HEK293 (cell line): ENCODE data around the gene HSD17B13.

Experiments
- CTCF ChIP-seq: fragments of 450-650 bp; formaldehyde crosslinking; IDR thresholded peaks from 2 replicates; pipeline ENCODE4 v1.5.1; 2016; ENCODE audit warnings: missing biosample characterization, missing genetic modification characterization
- ELK4 ChIP-seq: IDR thresholded peaks from 2 replicates; pipeline ENCODE4 v1.6.1; 2011; ENCODE audit warnings: mild to moderate bottlenecking, low read depth, low read length, borderline replicate concordance
- REST ChIP-seq: fragments of 450-650 bp; formaldehyde crosslinking; IDR thresholded peaks from 2 replicates; pipeline ENCODE4 v1.5.1; 2016; ENCODE audit warnings: missing biosample characterization, missing genetic modification characterization
- SETDB1 ChIP-seq: IDR thresholded peaks from one replicate; pipeline ENCODE4 v1.6.1; 2017; ENCODE audit warnings: mild to moderate bottlenecking, low read length, moderate library complexity, mixed read lengths; ENCODE audit not compliant: insufficient read length
- YY2 ChIP-seq: fragments of 450-650 bp; formaldehyde crosslinking; IDR thresholded peaks from 2 replicates; pipeline ENCODE4 v1.5.1; 2016; ENCODE audit warnings: missing biosample characterization, missing genetic modification characterization
- ZIC2 ChIP-seq: fragments of 450-650 bp; formaldehyde crosslinking; IDR thresholded peaks from 2 replicates; pipeline ENCODE4 v1.5.1; 2016; ENCODE audit warnings: missing biosample characterization, missing genetic modification characterization
- ZNF10 ChIP-seq: fragments of 450-650 bp; formaldehyde crosslinking; IDR thresholded peaks from 2 replicates; pipeline ENCODE4 v1.5.1; 2017; ENCODE audit warnings: missing biosample characterization, missing genetic modification characterization
- ZNF174 ChIP-seq: fragments of 450-650 bp; formaldehyde crosslinking; IDR thresholded peaks from 2 replicates; pipeline ENCODE4 v1.5.0; 2017; ENCODE audit warnings: missing biosample characterization, mild to moderate bottlenecking, missing genetic modification characterization
- ZNF292 ChIP-seq: fragments of 450-650 bp; formaldehyde crosslinking; IDR thresholded peaks from 2 replicates; pipeline ENCODE4 v1.5.1; 2016; ENCODE audit warnings: low read depth, missing biosample characterization, missing genetic modification characterization, borderline replicate concordance
- ZNF416 ChIP-seq: fragments of 450-650 bp; formaldehyde crosslinking; IDR thresholded peaks from 2 replicates; pipeline ENCODE4 v1.5.1; 2016; ENCODE audit warnings: missing biosample characterization, missing genetic modification characterization
- ZNF426 ChIP-seq: fragments of 450-650 bp; formaldehyde crosslinking; IDR thresholded peaks from 2 replicates; pipeline ENCODE4 v1.5.1; 2017; ENCODE audit warnings: missing biosample characterization, missing genetic modification characterization, mild to moderate bottlenecking, inconsistent platforms, moderate library complexity
- ZNF626 ChIP-seq: fragments of 450-650 bp; sonication (Bioruptor Pico); formaldehyde crosslinking; IDR thresholded peaks from 2 replicates; pipeline ENCODE4 v1.5.1; 2018; ENCODE audit warnings: missing biosample characterization, missing genetic modification characterization, inconsistent platforms
- ZNF76 ChIP-seq: fragments of 450-650 bp; formaldehyde crosslinking; IDR thresholded peaks from 2 replicates; pipeline ENCODE4; 2016; ENCODE audit warnings: low read depth, missing biosample characterization, missing genetic modification characterization, borderline replicate concordance
- ZNF776 ChIP-seq: fragments of 450-650 bp; formaldehyde crosslinking; IDR thresholded peaks from 2 replicates; pipeline ENCODE4 v1.5.0; 2017; ENCODE audit warnings: missing biosample characterization, missing genetic modification characterization, borderline replicate concordance

- no peak for TF ChIP-seq ZNF416 (tag by site-specific recombination)
- no peak for TF ChIP-seq ZNF174 (tag by site-specific recombination)
- TF ChIP-seq ZNF626 (tag by site-specific recombination), result no peak
- TF ChIP-seq ELK4, result no peak
- TF ChIP-seq YY2, result no peak
- TF ChIP-seq ZNF76, result no peak
- no peak for TF ChIP-seq CTCF (tag by site-specific recombination)
- no peak for TF ChIP-seq SETDB1
- no peak for TF ChIP-seq ZNF10 (tag by site-specific recombination)
- TF ChIP-seq REST (tag by site-specific recombination), result no peak
- TF ChIP-seq ZNF426 (tag by site-specific recombination), result no peak
- no peak for TF ChIP-seq ZIC2 (tag by site-specific recombination)
- TF ChIP-seq ZNF776, result no peak
- TF ChIP-seq ZNF292 (tag by site-specific recombination), result no peak
Measured at GRCh38 chr4:87359258-87359657, 36.6 kb upstream of the HSD17B13 start.
